Caco-2 (cell line): ENCODE measurements around the gene RCE1. TPM values are rescaled to one million over a fixed set of nuclear protein-coding genes. Genes with fewer than 3 reads are reported as not detected.

ENCODE experiments used
- BruUV-seq: library from RNA; stranded (reverse); fragments of 400-500 nt; replicated peaks from 2 replicates; lab custom pipeline; 2021; lab: Mats Ljungman, UMichigan
- CTCF ChIA-PET: fragments of 300-600 bp; sonication (Branson Sonifier 250); formaldehyde crosslinking; loops from one replicate; lab custom pipeline; 2022; ENCODE audit warnings: antibody characterized with exemption; lab: Charles Lee
- POLR2A ChIA-PET: fragments of 300-600 bp; sonication (Branson Sonifier 250); formaldehyde crosslinking; loops from one replicate; lab custom pipeline; 2022; ENCODE audit warnings: antibody characterized with exemption; lab: Charles Lee
- DNase-seq, 2 experiments: peaks; one replicate each; pipeline versions ENCODE4 v3.0.0 to v3.0.0-alpha.2; 2020 to 2022
- H3K27me3 ChIP-seq: replicated peaks from 2 replicates; pipeline ENCODE4 v1.6.0; 2011; ENCODE audit warnings: low read length; ENCODE audit not compliant: control insufficient read depth, insufficient read depth
- H3K36me3 ChIP-seq: 2 replicates; pipeline ENCODE4 v1.5.1; 2011; ENCODE audit warnings: low read length; ENCODE audit not compliant: control insufficient read depth, insufficient read depth
- H3K4me1 ChIP-seq: fragments of 250-450 bp; sonication (Bioruptor Pico); 2 replicates; pipeline ENCODE4 v1.5.1; 2020; ENCODE audit warnings: mild to moderate bottlenecking
- H3K4me3 ChIP-seq: 2 replicates; pipeline ENCODE4 v1.5.1; 2011; ENCODE audit warnings: low read depth, mild to moderate bottlenecking, control low read depth, low read length
- H3K9me3 ChIP-seq: fragments of 250-450 bp; sonication (Bioruptor Pico); 2 replicates; pipeline ENCODE4 v1.5.1; 2020; ENCODE audit warnings: mild to moderate bottlenecking, moderate library complexity
- H3K27ac Mint-ChIP-seq: one replicate; pipeline ENCODE4 v1.8.0; 2022; ENCODE audit warnings: mixed read lengths; ENCODE audit not compliant: unreplicated experiment
- H3K27me3 Mint-ChIP-seq: one replicate; pipeline ENCODE4 v1.8.0; 2022; ENCODE audit warnings: mixed read lengths; ENCODE audit not compliant: insufficient read depth, unreplicated experiment
- H3K36me3 Mint-ChIP-seq: one replicate; pipeline ENCODE4 v1.8.0; 2022; ENCODE audit warnings: mild to moderate bottlenecking, mixed read lengths; ENCODE audit not compliant: insufficient read depth, unreplicated experiment
- H3K4me1 Mint-ChIP-seq: one replicate; pipeline ENCODE4 v1.8.0; 2022; ENCODE audit warnings: low read depth, mixed read lengths; ENCODE audit not compliant: unreplicated experiment
- H3K4me3 Mint-ChIP-seq: one replicate; pipeline ENCODE4 v1.8.0; 2022; ENCODE audit warnings: mild to moderate bottlenecking, moderate library complexity, mixed read lengths; ENCODE audit not compliant: unreplicated experiment
- H3K9me3 Mint-ChIP-seq: one replicate; pipeline ENCODE4 v1.8.0; 2022; ENCODE audit warnings: mixed read lengths; ENCODE audit not compliant: unreplicated experiment
- CTCF ChIP-seq, 2 experiments: fragments of 200-600 bp in 1 of 2; IDR thresholded peaks; 1 replicate in 1 of 2; 2 replicates in 1 of 2; pipeline versions ENCODE4 v1.5.1 to v1.8.0; 2011 to 2022; ENCODE audit warnings: antibody characterized with exemption in 1 of 2, control low read depth in 1 of 2, inconsistent platforms in 1 of 2, low read depth in 1 of 2, low read length in 1 of 2, mild to moderate bottlenecking in 1 of 2, moderate library complexity in 1 of 2; ENCODE audit not compliant: insufficient read depth in 1 of 2, severe bottlenecking in 1 of 2, unreplicated experiment in 1 of 2
- intact Hi-C: fragments of 100-400 bp; cut with micrococcal nuclease; formaldehyde crosslinking; loops from one replicate; pipeline ENCODE4 v1.10.0; 2022; ENCODE audit not compliant: unreplicated experiment
- total RNA-seq: library from RNA; stranded (reverse); gene quantifications from 2 replicates; pipeline ENCODE4 v1.2.3, GENCODE V29; 2022

RCE1 gene
- total RNA-seq, 1 experiment from 2014 or later: 60.7 TPM

GRCh38 chr11:66850235-66850587 lies 7.0 kb downstream of the RCE1 start:
- POLR2A ChIA-PET: no interaction called here
- DNase-seq: no peak
- intact Hi-C loops: no loop called here
- H3K36me3 Mint-ChIP-seq: peaks cover 37% of the 10 kb centered on the region
- Histone ChIP-seq H3K9me3 (no peaks in the 10 kb centered on the region), H3K4me3 (no peak overlapping the region), H3K27me3 (no peaks in the 10 kb centered on the region), H3K36me3 (peaks cover 2% of the 10 kb centered on the region), H3K4me1 (peaks cover under 1% of the 10 kb centered on the region; the same call in 1 of the 2 replicates)
- H3K27ac Mint-ChIP-seq: no peak overlapping the region
- TF ChIP-seq CTCF (IDR thresholded peaks at IDR 0.05; ENCODE audit: insufficient read depth in 1 of 2, low read depth in 1 of 2, low read length in 1 of 2, severe bottlenecking in 1 of 2, unreplicated experiment in 1 of 2): no peak
- H3K9me3 Mint-ChIP-seq: no peaks in the 10 kb centered on the region
- CTCF ChIA-PET: no interaction called here
- no peak overlapping the region for H3K4me3 Mint-ChIP-seq
- no peaks in the 10 kb centered on the region for H3K27me3 Mint-ChIP-seq
- peaks cover 8% of the 10 kb centered on the region for H3K4me1 Mint-ChIP-seq
- BruUV-seq: no TSS peak

GRCh38 chr11:66850588-66851238 lies 7.5 kb downstream of the RCE1 start:
- peaks cover 36% of the 10 kb centered on the region for H3K36me3 Mint-ChIP-seq
- no peaks in the 10 kb centered on the region for H3K9me3 ChIP-seq
- ChIA-PET POLR2A (interaction anchor here (0.5 kb wide), 1 partner anchor 244 kb away, joined by 3 read pairs; no protein-coding TSS in a partner anchor), CTCF (no interaction called here)
- no peak overlapping the region for H3K4me3 ChIP-seq
- H3K4me1 ChIP-seq: peaks cover 5% of the 10 kb centered on the region
- no peaks in the 10 kb centered on the region for H3K9me3 Mint-ChIP-seq
- BruUV-seq: no TSS peak
- no peak overlapping the region for H3K27ac Mint-ChIP-seq
- TF ChIP-seq CTCF (IDR thresholded peaks at IDR 0.05; ENCODE audit: insufficient read depth in 1 of 2, low read depth in 1 of 2, low read length in 1 of 2, severe bottlenecking in 1 of 2, unreplicated experiment in 1 of 2): no peak
- DNase-seq: peak in 1 of 2 experiments; percentile 45
- H3K4me3 Mint-ChIP-seq: no peak overlapping the region
- intact Hi-C loops: no loop called here
- H3K36me3 ChIP-seq: peaks cover 2% of the 10 kb centered on the region; the same call in 1 of the 2 replicates
- H3K27me3 Mint-ChIP-seq: no peaks in the 10 kb centered on the region
- no peaks in the 10 kb centered on the region for H3K27me3 ChIP-seq
- peaks cover 8% of the 10 kb centered on the region for H3K4me1 Mint-ChIP-seq

- Mint-ChIP-seq H3K4me1 (peaks cover 8% of the 10 kb centered on the region), H3K4me3 (no peak overlapping the region), H3K36me3 (peaks cover 36% of the 10 kb centered on the region), H3K9me3 (no peaks in the 10 kb centered on the region), H3K27me3 (no peaks in the 10 kb centered on the region), H3K27ac (no peak overlapping the region)
- peaks cover 5% of the 10 kb centered on the region for H3K4me1 ChIP-seq
- TF ChIP-seq CTCF (IDR thresholded peaks at IDR 0.05; ENCODE audit: insufficient read depth in 1 of 2, low read depth in 1 of 2, low read length in 1 of 2, severe bottlenecking in 1 of 2, unreplicated experiment in 1 of 2): no peak
- ChIA-PET POLR2A (interaction anchor here (0.5 kb wide), 1 partner anchor 243 kb away, joined by 3 read pairs; no protein-coding TSS in a partner anchor), CTCF (interaction anchor here (0.9 to 1.2 kb wide), 2 partner anchors 8 to 12 kb away, joined by 3 to 6 read pairs; no protein-coding TSS in a partner anchor)
- no peaks in the 10 kb centered on the region for H3K27me3 ChIP-seq
- H3K4me3 ChIP-seq: no peak overlapping the region
- DNase-seq: peak in 1 of 2 experiments; percentile 39
- H3K9me3 ChIP-seq: no peaks in the 10 kb centered on the region
- intact Hi-C loops: no loop called here
- H3K36me3 ChIP-seq: no peaks in the 10 kb centered on the region
- no TSS peak for BruUV-seq
Measured at GRCh38 chr11:66851239-66851596, 8.0 kb downstream of the RCE1 start.
